Left forelimb (tissue), 1 donor: Measurements from ENCODE around the gene EDEM2.
A peak's percentile ranks its signal among the peaks of the same experiment; 100 is the strongest.
"Not testable (repeated sequence)": the region's sequence is repeated elsewhere in the genome, so short reads cannot be mapped to it uniquely, and the experiment has no call there.

ENCODE experiments used
- DNase-seq: peaks from one replicate; pipeline ENCODE4 v3.0.0-alpha.2; 2018; ENCODE audit warnings: low spot score

The EDEM2 gene

GRCh38 chr20:35125753-35126152 lies 21.4 kb downstream of the EDEM2 start:
- no peak for DNase-seq

- no peak for DNase-seq
Observed at GRCh38 chr20:35122756-35123405, 24.3 kb downstream of the EDEM2 start.

GRCh38 chr20:35121186-35121585 lies 25.9 kb downstream of the EDEM2 start:
- no peak for DNase-seq

- DNase-seq, result no peak
Observed at GRCh38 chr20:35120012-35120701, 27.0 kb downstream of the EDEM2 start.

GRCh38 chr20:35117629-35118028 lies 29.5 kb downstream of the EDEM2 start:
- no peak for DNase-seq

- DNase-seq, result no peak
Observed at GRCh38 chr20:35117196-35117595, 29.9 kb downstream of the EDEM2 start.

GRCh38 chr20:35116258-35116657 lies 30.9 kb downstream of the EDEM2 start:
- DNase-seq, result no peak

GRCh38 chr20:35115606-35116005 lies 31.5 kb downstream of the EDEM2 start:
- no peak for DNase-seq

- DNase-seq, result not testable (repeated sequence)
Observed at GRCh38 chr20:35112276-35112675, 34.9 kb downstream of the EDEM2 start.

GRCh38 chr20:35111141-35111888 lies 35.8 kb downstream of the EDEM2 start:
- DNase-seq, result no peak

GRCh38 chr20:35108921-35109320 lies 38.2 kb downstream of the EDEM2 start:
- no peak for DNase-seq

- no peak for DNase-seq
Observed at GRCh38 chr20:35106827-35107380, 40.2 kb downstream of the EDEM2 start.

- no peak for DNase-seq
Observed at GRCh38 chr20:35104685-35105295, 42.3 kb downstream of the EDEM2 start.

GRCh38 chr20:35101620-35102019 lies 45.5 kb downstream of the EDEM2 start:
- DNase-seq, result no peak

- no peak for DNase-seq
Observed at GRCh38 chr20:35093267-35093884, 53.8 kb downstream of the EDEM2 start.

- DNase-seq, result peak; percentile 95
Observed at GRCh38 chr20:35092524-35093266, 54.4 kb downstream of the EDEM2 start, which contains the start of gene TRPC4AP. Gene TRPC4AP (minus strand): TSS chr20:35092807. CDS start chr20:35092781, 26 bp downstream.

GRCh38 chr20:35091816-35092523 lies 55.2 kb downstream of the EDEM2 start:
- peak; percentile 64 for DNase-seq

GRCh38 chr20:35088231-35089145 lies 58.6 kb downstream of the EDEM2 start:
- no peak for DNase-seq

GRCh38 chr20:35087791-35088190 lies 59.3 kb downstream of the EDEM2 start:
- DNase-seq, result no peak
